Ovary (tissue), 3 donors: Measurements from ENCODE around the gene NAGLU.

ENCODE experiments used
- EP300 ChIP-seq: sonication (generic); formaldehyde crosslinking; IDR thresholded peaks from one replicate; pipeline ENCODE4 v1.6.1; 2017; ENCODE audit warnings: antibody characterized with exemption
- POLR2A ChIP-seq: fragments of 450-650 bp; IDR thresholded peaks from one replicate; pipeline ENCODE4 v1.6.1; 2017; ENCODE audit warnings: antibody characterized with exemption, mild to moderate bottlenecking, moderate library complexity
- TF ChIP-seq, protein P1 (sequence below), 3 donors: fragments of 450-650 bp in 2 of 3; fragments of 200-600 bp in 1 of 3; IDR thresholded peaks; one replicate each; pipeline versions ENCODE4 v1.5.1 to v1.8.0; 2016 to 2022; ENCODE audit warnings: antibody characterized with exemption in 3 of 3, mild to moderate bottlenecking in 1 of 3
- donor health status: DM: no; HTN: no; CAD: no.

- TF ChIP-seq, protein P1, sequence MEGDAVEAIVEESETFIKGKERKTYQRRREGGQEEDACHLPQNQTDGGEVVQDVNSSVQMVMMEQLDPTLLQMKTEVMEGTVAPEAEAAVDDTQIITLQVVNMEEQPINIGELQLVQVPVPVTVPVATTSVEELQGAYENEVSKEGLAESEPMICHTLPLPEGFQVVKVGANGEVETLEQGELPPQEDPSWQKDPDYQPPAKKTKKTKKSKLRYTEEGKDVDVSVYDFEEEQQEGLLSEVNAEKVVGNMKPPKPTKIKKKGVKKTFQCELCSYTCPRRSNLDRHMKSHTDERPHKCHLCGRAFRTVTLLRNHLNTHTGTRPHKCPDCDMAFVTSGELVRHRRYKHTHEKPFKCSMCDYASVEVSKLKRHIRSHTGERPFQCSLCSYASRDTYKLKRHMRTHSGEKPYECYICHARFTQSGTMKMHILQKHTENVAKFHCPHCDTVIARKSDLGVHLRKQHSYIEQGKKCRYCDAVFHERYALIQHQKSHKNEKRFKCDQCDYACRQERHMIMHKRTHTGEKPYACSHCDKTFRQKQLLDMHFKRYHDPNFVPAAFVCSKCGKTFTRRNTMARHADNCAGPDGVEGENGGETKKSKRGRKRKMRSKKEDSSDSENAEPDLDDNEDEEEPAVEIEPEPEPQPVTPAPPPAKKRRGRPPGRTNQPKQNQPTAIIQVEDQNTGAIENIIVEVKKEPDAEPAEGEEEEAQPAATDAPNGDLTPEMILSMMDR (IDR thresholded peaks at IDR 0.05) = no peak
- TF ChIP-seq POLR2A = peak; percentile 36
- no peak for TF ChIP-seq EP300
Observed at GRCh38 chr17:42566883-42567573, 31.0 kb downstream of the NAGLU start, which contains the start of gene MLX.
